Astrocyte of the hippocampus (primary cell): ENCODE results near the gene AUP1.

ENCODE experiments used
- DNase-seq: peaks from one replicate; pipeline ENCODE4 v3.0.0; 2011; ENCODE audit warnings: low read depth, low spot score

Gene AUP1

GRCh38 chr2:74514368-74515270, 14.9 kb downstream of the AUP1 start, which contains the start of gene TLX2:
TSS of gene TLX2 (plus strand) at chr2:74514450. CDS start at chr2:74514807, 357 bp downstream.
- no peak for DNase-seq

GRCh38 chr2:74513605-74514367, 15.7 kb downstream of the AUP1 start:
- peak; percentile 45 for DNase-seq

GRCh38 chr2:74512744-74513604, 16.5 kb downstream of the AUP1 start:
- DNase-seq: no peak

- DNase-seq: no peak
Measured at GRCh38 chr2:74511104-74511989, 18.2 kb downstream of the AUP1 start.

GRCh38 chr2:74510272-74510671, 19.2 kb downstream of the AUP1 start:
- no peak for DNase-seq

- peak; percentile 47 for DNase-seq
Measured at GRCh38 chr2:74507926-74508520, 21.5 kb downstream of the AUP1 start.

GRCh38 chr2:74507145-74507925, 22.2 kb downstream of the AUP1 start, which contains the start of gene PCGF1:
TSS of gene PCGF1 (minus strand) at chr2:74507695. CDS start at chr2:74507668, 27 bp downstream.
- peak; percentile 99 for DNase-seq

- no peak for DNase-seq
Measured at GRCh38 chr2:74505448-74506246, 23.9 kb downstream of the AUP1 start.

- no peak for DNase-seq
Measured at GRCh38 chr2:74504591-74504990, 24.9 kb downstream of the AUP1 start.

- peak; percentile 45 for DNase-seq
Measured at GRCh38 chr2:74503506-74504475, 25.7 kb downstream of the AUP1 start.

GRCh38 chr2:74502720-74503505, 26.6 kb downstream of the AUP1 start:
- DNase-seq: peak; percentile 88

- DNase-seq: peak; percentile 8
Measured at GRCh38 chr2:74502147-74502719, 27.3 kb downstream of the AUP1 start.

- DNase-seq: peak; percentile 13
Measured at GRCh38 chr2:74501335-74502071, 28.0 kb downstream of the AUP1 start.

- no peak for DNase-seq
Measured at GRCh38 chr2:74500578-74500946, 28.9 kb downstream of the AUP1 start.

GRCh38 chr2:74499940-74500577, 29.4 kb downstream of the AUP1 start:
- no peak for DNase-seq
